GM12872 (cell line): ENCODE results near the gene HOXA2.

ENCODE experiments used
- TF ChIP-seq, protein P1 (sequence below): IDR thresholded peaks from 3 replicates; pipeline ENCODE4 v1.5.1; 2011; ENCODE audit warnings: low read depth, mild to moderate bottlenecking, low read length, moderate library complexity; ENCODE audit not compliant: insufficient read depth

The HOXA2 gene

DNA sequence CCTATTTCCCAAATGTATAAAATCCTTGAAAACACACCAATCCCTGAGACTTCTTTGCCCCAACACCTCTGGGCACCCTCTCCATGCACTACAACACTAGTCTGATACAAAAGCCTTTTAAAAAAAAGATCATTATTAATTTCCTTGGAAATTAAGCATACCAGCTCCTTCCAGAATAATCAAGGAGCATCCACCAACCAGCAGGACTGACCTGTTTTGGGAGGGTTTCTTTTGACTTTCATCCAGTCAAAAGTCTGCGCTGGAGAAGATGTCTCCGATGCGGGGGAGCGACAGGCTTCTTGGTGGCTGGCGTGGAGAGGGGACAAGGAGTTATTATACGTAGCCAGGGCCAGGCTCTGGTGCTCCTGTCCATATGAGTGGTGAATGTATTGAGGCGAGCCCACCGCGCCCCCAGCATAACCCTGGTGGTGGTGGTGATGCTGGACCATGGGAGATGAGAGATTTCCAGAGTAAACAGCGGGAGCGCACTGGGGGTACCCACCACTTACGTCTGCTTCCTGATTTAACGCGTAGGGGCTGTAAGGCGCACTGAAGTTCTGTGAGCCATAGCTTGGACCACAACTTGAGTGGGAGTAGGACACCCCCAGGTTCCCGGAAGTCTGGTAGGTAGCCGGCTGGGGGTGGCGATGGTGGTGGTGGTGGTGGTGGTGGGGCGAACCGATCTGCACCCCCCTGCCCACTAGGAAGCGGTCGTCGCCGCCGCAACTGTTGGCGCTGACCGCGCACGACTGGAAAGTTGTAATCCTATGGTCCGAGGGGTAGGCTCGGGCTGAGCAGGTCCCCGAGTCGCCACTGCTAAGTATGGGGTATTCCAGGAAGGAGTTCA, 7.2 kb downstream of the HOXA2 start:
- TF ChIP-seq, protein P1, sequence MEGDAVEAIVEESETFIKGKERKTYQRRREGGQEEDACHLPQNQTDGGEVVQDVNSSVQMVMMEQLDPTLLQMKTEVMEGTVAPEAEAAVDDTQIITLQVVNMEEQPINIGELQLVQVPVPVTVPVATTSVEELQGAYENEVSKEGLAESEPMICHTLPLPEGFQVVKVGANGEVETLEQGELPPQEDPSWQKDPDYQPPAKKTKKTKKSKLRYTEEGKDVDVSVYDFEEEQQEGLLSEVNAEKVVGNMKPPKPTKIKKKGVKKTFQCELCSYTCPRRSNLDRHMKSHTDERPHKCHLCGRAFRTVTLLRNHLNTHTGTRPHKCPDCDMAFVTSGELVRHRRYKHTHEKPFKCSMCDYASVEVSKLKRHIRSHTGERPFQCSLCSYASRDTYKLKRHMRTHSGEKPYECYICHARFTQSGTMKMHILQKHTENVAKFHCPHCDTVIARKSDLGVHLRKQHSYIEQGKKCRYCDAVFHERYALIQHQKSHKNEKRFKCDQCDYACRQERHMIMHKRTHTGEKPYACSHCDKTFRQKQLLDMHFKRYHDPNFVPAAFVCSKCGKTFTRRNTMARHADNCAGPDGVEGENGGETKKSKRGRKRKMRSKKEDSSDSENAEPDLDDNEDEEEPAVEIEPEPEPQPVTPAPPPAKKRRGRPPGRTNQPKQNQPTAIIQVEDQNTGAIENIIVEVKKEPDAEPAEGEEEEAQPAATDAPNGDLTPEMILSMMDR: no peak

DNA sequence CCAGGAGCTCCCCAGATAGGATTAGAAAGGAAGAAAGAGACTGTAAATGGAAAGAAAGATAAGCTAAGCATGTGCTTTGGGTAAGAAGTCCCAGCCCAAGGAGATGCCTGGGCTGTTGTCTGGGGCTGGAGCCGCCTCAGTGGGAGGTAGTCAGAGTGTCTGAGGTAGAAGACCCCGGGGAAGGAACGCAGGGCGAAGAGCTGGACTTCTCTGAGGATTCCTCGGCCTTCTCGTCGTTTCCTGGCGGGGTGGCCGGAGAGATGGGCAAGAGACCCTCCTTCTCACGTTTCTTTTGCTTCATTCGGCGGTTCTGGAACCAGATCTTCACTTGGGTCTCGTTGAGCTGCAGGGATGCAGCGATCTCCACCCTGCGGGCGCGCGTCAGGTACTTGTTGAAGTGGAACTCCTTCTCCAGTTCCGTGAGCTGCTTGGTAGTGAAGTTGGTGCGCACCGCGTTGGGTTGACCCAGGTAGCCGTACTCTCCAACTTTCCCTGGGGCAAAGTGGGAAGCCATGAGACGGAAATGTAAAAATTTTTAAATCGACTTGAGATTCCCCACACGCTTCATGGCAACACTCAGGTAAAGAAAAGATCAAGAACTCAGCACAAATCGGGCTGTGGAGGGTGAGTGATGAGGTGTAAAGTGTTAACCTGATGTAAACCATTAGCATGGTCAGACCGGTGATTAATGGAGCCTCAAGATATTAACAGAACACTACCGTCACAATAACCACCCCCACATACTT, 8.0 kb downstream of the HOXA2 start:
- TF ChIP-seq, protein P1: no peak

DNA sequence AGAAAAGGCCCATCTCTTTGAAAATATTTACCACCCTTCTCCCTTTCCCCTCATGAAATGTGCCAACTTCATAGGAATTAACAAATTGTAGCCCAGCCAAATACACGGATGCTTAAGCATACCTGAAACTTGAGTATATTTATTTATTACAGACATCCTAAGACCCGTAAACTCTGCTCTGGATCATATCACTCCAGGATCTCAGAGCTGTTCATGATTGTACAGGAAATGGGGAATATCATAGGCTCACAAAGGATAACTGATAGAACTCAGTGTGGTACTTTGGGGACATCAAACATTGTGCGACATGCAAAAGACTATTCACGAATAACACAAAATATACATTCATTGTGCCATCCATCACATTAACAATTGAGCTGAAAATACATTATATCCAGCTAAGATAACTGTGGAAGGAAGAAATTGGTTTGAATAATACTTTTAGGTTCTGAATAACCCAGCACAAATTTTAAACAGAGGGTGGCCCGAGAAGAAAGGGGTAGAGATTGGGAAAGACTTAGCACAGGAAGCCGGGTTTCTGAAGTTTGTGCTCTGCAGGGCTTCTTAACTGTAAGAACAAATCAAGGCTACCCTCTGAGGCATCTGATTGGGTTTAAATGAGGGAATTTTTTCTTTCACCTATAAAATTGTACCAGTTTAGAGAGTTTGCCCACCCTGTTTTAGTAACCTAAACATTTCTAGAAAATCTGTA, 9.1 kb downstream of the HOXA2 start:
- TF ChIP-seq, protein P1: no peak

DNA sequence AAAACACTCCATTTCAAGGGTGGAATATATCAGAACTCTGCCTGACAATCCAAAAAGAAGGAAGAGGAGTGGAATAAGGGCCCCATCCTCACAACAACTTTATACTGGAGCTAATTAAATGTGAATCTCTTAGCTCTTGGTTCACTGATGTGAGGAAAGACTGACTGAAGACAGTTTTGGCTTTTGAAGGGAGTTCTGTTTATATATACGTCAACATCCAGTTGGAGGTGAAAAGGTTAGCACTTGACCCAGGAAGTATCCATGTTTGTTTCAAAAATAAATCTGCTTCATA, 9.7 kb downstream of the HOXA2 start:
- TF ChIP-seq, protein P1: no peak

DNA sequence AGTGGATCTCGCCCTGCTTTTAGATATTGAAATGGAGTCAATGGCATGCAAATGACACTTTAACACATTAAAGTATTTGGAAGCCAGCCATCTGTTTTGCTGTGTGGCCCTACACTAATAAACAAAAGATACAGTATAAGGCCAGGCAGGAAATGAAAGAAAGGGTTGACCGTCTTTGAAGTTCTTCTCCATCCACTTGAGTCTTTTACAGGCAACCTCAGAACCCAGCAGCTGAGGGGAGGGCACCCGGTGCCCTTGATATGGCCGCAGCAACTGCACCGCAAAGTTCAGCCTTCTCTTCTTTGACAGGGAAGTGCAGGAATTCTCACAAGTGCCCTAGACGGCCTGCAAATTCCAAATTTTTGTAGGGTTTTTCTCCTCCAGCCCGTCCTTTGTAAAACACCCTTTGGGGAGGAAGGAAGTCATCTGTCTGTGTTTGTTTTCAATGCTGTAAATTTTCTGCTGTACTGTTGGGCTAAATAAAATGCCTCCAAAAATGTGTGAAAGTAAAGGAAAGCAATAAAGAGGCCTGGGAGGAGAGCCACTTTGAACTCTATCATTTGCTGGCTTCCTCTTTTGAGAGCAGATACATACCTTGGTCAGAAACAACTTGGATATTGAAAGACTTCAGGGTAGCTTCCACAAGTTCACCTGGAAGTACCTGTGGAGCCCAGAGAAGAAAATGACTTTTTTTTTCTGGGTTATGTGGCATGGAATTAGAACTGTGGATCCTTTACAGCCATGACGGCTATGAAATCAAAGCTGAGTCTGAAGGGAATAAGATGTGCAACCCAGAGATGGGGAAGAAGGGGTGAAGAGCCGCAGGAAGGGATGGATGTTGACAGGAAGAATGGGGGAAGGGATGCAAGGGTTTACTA, 10.3 kb downstream of the HOXA2 start:
- TF ChIP-seq, protein P1: no peak

DNA sequence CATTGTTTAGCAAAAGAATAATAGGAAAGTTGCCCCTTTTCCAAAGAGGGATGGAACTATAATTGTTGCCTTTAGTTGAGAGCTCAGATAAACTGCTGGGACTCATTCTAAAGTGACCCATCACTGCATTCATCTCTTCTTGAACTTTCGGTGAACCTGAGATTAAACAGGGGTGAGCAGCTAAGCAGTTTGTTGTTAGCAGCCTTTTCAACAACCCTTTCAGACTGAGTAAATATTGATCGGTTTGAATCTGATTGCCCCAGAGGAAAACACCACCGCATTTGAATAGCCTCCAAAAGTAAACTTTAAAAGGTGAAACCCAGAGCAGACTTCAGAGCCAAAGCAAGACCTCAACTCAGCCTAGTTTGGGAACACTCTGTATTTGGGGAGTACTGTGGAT, 11.4 kb downstream of the HOXA2 start:
- TF ChIP-seq, protein P1: no peak
